Endothelial cell of umbilical vein (primary cell): ENCODE data around the gene GCM1. TPM values are rescaled to one million over a fixed set of nuclear protein-coding genes. Genes with fewer than 3 reads are reported as not detected.

ENCODE experiments used
- BruUV-seq: library from RNA; stranded (reverse); fragments of 400-500 nt; replicated peaks from 2 replicates; lab custom pipeline; 2021; lab: Mats Ljungman, UMichigan
- CTCF ChIA-PET: fragments of 300-600, 350-600 bp; sonication (Branson Sonifier 250); formaldehyde crosslinking; loops from one replicate; lab custom pipeline; 2021; ENCODE audit warnings: antibody characterized with exemption, inconsistent platforms; lab: Charles Lee
- POLR2A ChIA-PET: fragments of 300-600, 350-600 bp; sonication (Branson Sonifier 250); formaldehyde crosslinking; loops from one replicate; lab custom pipeline; 2021; ENCODE audit warnings: antibody characterized with exemption, inconsistent platforms; lab: Charles Lee
- DNase-seq: peaks from one replicate; pipeline ENCODE4 v3.0.0-alpha.2; 2011; ENCODE audit warnings: low read depth, low spot score
- FAIRE-seq: peaks from 2 replicates; lab custom pipeline; 2011; peaks lifted over from hg19 to GRCh38; lab: Jason Lieb, UNC
- H2AFZ ChIP-seq: 2 replicates; pipeline ENCODE4 v1.6.0; 2012; ENCODE audit warnings: low read depth, low read length, control low read depth, inconsistent platforms
- H3K27ac ChIP-seq: 2 replicates; pipeline ENCODE4 v1.5.1; 2011; ENCODE audit warnings: low read depth, mild to moderate bottlenecking, control low read depth, low read length, moderate library complexity; ENCODE audit not compliant: insufficient read depth
- H3K27me3 ChIP-seq, 2 experiments: 2 replicates each; pipeline versions ENCODE4 v1.6.0 to v1.6.1; 2011; ENCODE audit warnings: low read length in 2 of 2, mixed read lengths in 1 of 2; ENCODE audit not compliant: control insufficient read depth in 2 of 2, insufficient read depth in 2 of 2
- H3K36me3 ChIP-seq, 2 experiments: 2 replicates in 1 of 2; 3 replicates in 1 of 2; pipeline ENCODE4 v1.5.1; 2011; ENCODE audit warnings: low read length in 2 of 2, mild to moderate bottlenecking in 1 of 2, moderate library complexity in 1 of 2; ENCODE audit not compliant: control insufficient read depth in 2 of 2, insufficient read depth in 2 of 2; ENCODE audit errors: extremely low read depth in 1 of 2
- H3K4me1 ChIP-seq: 3 replicates; pipeline ENCODE4 v1.5.1; 2011; ENCODE audit warnings: mild to moderate bottlenecking, low read length; ENCODE audit not compliant: control insufficient read depth, insufficient read depth; ENCODE audit errors: extremely low read depth
- H3K4me2 ChIP-seq: 2 replicates; pipeline ENCODE4 v1.6.1; 2011; ENCODE audit warnings: low read length, control low read depth, mixed read lengths; ENCODE audit not compliant: insufficient read depth
- H3K4me3 ChIP-seq, 3 experiments: fragments of 200-600 bp in 1 of 3; sonication (generic), shearing (Covaris generic) in 1 of 3; replicated peaks in 1 of 3; 2 replicates each; pipeline ENCODE4 v1.5.1; 2011 to 2016; ENCODE audit warnings: control low read depth in 3 of 3, low read length in 3 of 3, mild to moderate bottlenecking in 2 of 3, inconsistent platforms in 1 of 3, low read depth in 1 of 3, moderate library complexity in 1 of 3; ENCODE audit not compliant: insufficient read depth in 1 of 3
- H3K79me2 ChIP-seq: 2 replicates; pipeline ENCODE4 v1.6.0; 2012; ENCODE audit warnings: low read length, inconsistent platforms; ENCODE audit not compliant: control insufficient read depth, insufficient read depth
- H3K9ac ChIP-seq: replicated peaks from 2 replicates; pipeline ENCODE3; 2011; ENCODE audit warnings: low read length, control low read depth; ENCODE audit not compliant: insufficient read depth; ENCODE audit errors: extremely low read depth
- H3K9me1 ChIP-seq: replicated peaks from 3 replicates; pipeline ENCODE4 v1.6.0; 2011; ENCODE audit warnings: mild to moderate bottlenecking, low read length; ENCODE audit not compliant: control insufficient read depth, insufficient read depth; ENCODE audit errors: extremely low read depth
- H3K9me3 ChIP-seq: replicated peaks from 2 replicates; pipeline ENCODE4 v1.5.1; 2012; ENCODE audit warnings: low read length, inconsistent platforms; ENCODE audit not compliant: control insufficient read depth, insufficient read depth
- H4K20me1 ChIP-seq: replicated peaks from 2 replicates; pipeline ENCODE3; 2011; ENCODE audit warnings: mild to moderate bottlenecking, low read length; ENCODE audit not compliant: control insufficient read depth, insufficient read depth; ENCODE audit errors: extremely low read depth
- CTCF ChIP-seq, 2 donors: IDR thresholded peaks; 1 replicate in 1 of 2; 2 replicates in 1 of 2; pipeline ENCODE4 v1.5.1; 2011; ENCODE audit warnings: low read length in 2 of 2, mild to moderate bottlenecking in 2 of 2, moderate library complexity in 2 of 2, control low read depth in 1 of 2, inconsistent platforms in 1 of 2, low read depth in 1 of 2; ENCODE audit not compliant: insufficient read depth in 1 of 2; ENCODE audit errors: extremely low read depth in 1 of 2
- EZH2 ChIP-seq: IDR thresholded peaks from 2 replicates; pipeline ENCODE4 v1.6.1; 2012; ENCODE audit warnings: borderline replicate concordance, low read depth, mild to moderate bottlenecking, moderate library complexity, low read length, inconsistent platforms; ENCODE audit not compliant: severe bottlenecking
- FOS ChIP-seq: IDR thresholded peaks from 2 replicates; pipeline ENCODE4 v1.6.1; 2011; ENCODE audit warnings: mild to moderate bottlenecking, low read length, moderate library complexity, borderline replicate concordance; ENCODE audit not compliant: insufficient read depth
- GATA2 ChIP-seq: IDR thresholded peaks from 2 replicates; pipeline ENCODE4 v1.7.0; 2011; ENCODE audit warnings: low read depth, mild to moderate bottlenecking, moderate library complexity, mixed read lengths, low read length; ENCODE audit not compliant: insufficient read length, insufficient read depth
- JUN ChIP-seq: IDR thresholded peaks from 2 replicates; pipeline ENCODE4 v1.6.1; 2011; ENCODE audit warnings: borderline replicate concordance, low read depth; ENCODE audit not compliant: insufficient read length, insufficient read depth
- MAX ChIP-seq: IDR thresholded peaks from 2 replicates; pipeline ENCODE4 v1.6.1; 2011; ENCODE audit not compliant: insufficient read depth, insufficient read length
- MYC ChIP-seq: IDR thresholded peaks from one replicate; pipeline ENCODE4 v1.6.1; 2011; ENCODE audit warnings: mild to moderate bottlenecking, low read depth, low read length
- POLR2A ChIP-seq: IDR thresholded peaks from 2 replicates; pipeline ENCODE4 v1.6.1; 2012; ENCODE audit warnings: low read depth, mild to moderate bottlenecking, control low read depth, low read length
- POLR2AphosphoS5 ChIP-seq: IDR thresholded peaks from 2 replicates; pipeline ENCODE4 v1.6.1; 2012; ENCODE audit warnings: low read depth, mild to moderate bottlenecking, control low read depth, low read length, moderate library complexity; ENCODE audit not compliant: insufficient read depth
- dilution Hi-C: fragments of 300-500 bp; cut with MboI; formaldehyde crosslinking; loops from one replicate; pipeline ENCODE4 v1.15.0; 2019; ENCODE audit warnings: low sequenced_read_pairs; ENCODE audit not compliant: extremely low pct_ligation_motif_present
- intact Hi-C: fragments of 100-400 bp; cut with micrococcal nuclease; formaldehyde crosslinking; loops from one replicate; pipeline ENCODE4 v1.10.0; 2022
- polyA plus RNA-seq, 4 experiments: library from polyadenylated mRNA; depleted of rRNA in 3 of 4; stranded (reverse) in 3 of 4; unstranded in 1 of 4; fragments of >200 nt; gene quantifications; 2 replicates each; pipeline versions ENCODE4 v1.2.1 to v1.2.3, GENCODE V29; 2011 to 2012; ENCODE audit warnings: missing spikeins in 1 of 4
- total RNA-seq: library from RNA; stranded (reverse); gene quantifications from 2 replicates; pipeline ENCODE4 v1.2.3, GENCODE V29; 2021

The GCM1 gene
- total and polyA plus RNA-seq, 2 donors (not counting 3 experiments of a cell fraction or from before 2014, with no cell fraction given) = not detected

- H3K9me3 ChIP-seq = no peaks in the 10 kb centered on the region
- H4K20me1 ChIP-seq = no peaks in the 10 kb centered on the region
- ChIA-PET POLR2A (no interaction called here), CTCF (no interaction called here)
- DNase-seq = no peak
- intact Hi-C loops (loop anchor here (10.0 kb wide), 1 partner anchor 86 kb away; no protein-coding TSS in a partner anchor), dilution Hi-C loops (no loop called here)
- BruUV-seq = no TSS peak
- no peak for FAIRE-seq
- H3K4me1 ChIP-seq = peaks cover 3% of the 10 kb centered on the region
- H3K36me3 ChIP-seq = no peaks in the 10 kb centered on the region
- peaks cover 3 to 4% of the 10 kb centered on the region in 2 experiments for H3K27me3 ChIP-seq
- no peaks in the 10 kb centered on the region for H3K79me2 ChIP-seq
- no peak overlapping the region for H2AFZ ChIP-seq
- no peak overlapping the region for H3K4me2 ChIP-seq
- TF ChIP-seq MYC (no peak), JUN (no peak), MAX (no peak), EZH2 (no peak), POLR2A (no peak), FOS (no peak), POLR2AphosphoS5 (no peak), CTCF (IDR thresholded peaks at IDR 0.05; ENCODE audit: extremely low read depth in 1 of 2, insufficient read depth in 1 of 2, low read depth in 1 of 2, low read length in 2 of 2) (no peak), GATA2 (no peak)
- no peak overlapping the region for H3K9ac ChIP-seq
- no peak overlapping the region for H3K4me3 ChIP-seq
- H3K9me1 ChIP-seq = no peaks in the 10 kb centered on the region
- H3K27ac ChIP-seq = no peak overlapping the region
These were observed 30.3 kb upstream of the GCM1 start for GRCh38 chr6:53178837-53179432.
